HepG2 (cell line): Measurements from ENCODE around the gene SEPHS2. TPM values are rescaled to one million over a fixed set of nuclear protein-coding genes. Genes with fewer than 3 reads are reported as not detected.

ENCODE experiments used
- ATAC-seq: fragments of 200-7000 bp; cut with Tn5 transposase; 3 replicates; pipeline ENCODE4 v1.9.1; 2020; ENCODE audit warnings: mild to moderate bottlenecking, moderate library complexity
- BruUV-seq: library from RNA; stranded (reverse); fragments of 400-500 nt; replicated peaks from 2 replicates; lab custom pipeline; 2021; lab: Mats Ljungman, UMichigan
- CTCF ChIA-PET: fragments of 300-600 bp; formaldehyde crosslinking; extraction: SDS; loops from one replicate; lab custom pipeline; 2021; ENCODE audit warnings: low total read pairs, inconsistent platforms, low intra/inter-chr PET ratio; lab: Yijun Ruan, JAX
- POLR2A ChIA-PET: fragments of 350-600 bp; sonication (Branson Sonifier 250); formaldehyde crosslinking; loops from one replicate; lab custom pipeline; 2020; ENCODE audit warnings: antibody characterized with exemption, inconsistent platforms; lab: Yijun Ruan, JAX
- DNase-seq: peaks from one replicate; pipeline ENCODE4 v3.0.0-alpha.2; 2015; ENCODE audit warnings: low spot score
- FAIRE-seq: peaks from 3 replicates; lab custom pipeline; 2011; peaks lifted over from hg19 to GRCh38; lab: Jason Lieb, UNC
- H2AFZ ChIP-seq: one replicate; pipeline ENCODE4 v1.6.1; 2011; ENCODE audit warnings: low read length, inconsistent platforms
- H3K27ac ChIP-seq: fragments of 300-600 bp; 3 replicates; pipeline ENCODE4 v1.8.0; 2011; ENCODE audit warnings: mixed run types, mild to moderate bottlenecking, mixed read lengths, low read length, inconsistent platforms; ENCODE audit not compliant: insufficient read depth; ENCODE audit errors: extremely low read length
- H3K27me3 ChIP-seq, 2 experiments: fragments of 200-600 bp in 1 of 2; 2 replicates in 1 of 2; 3 replicates in 1 of 2; pipeline versions ENCODE4 v1.6.0 to v1.8.0; 2011; ENCODE audit warnings: low read length in 2 of 2, mild to moderate bottlenecking in 2 of 2, moderate library complexity in 2 of 2, inconsistent platforms in 1 of 2; ENCODE audit not compliant: insufficient read depth in 2 of 2, control insufficient read depth in 1 of 2
- H3K36me3 ChIP-seq, 2 experiments: fragments of 200-600 bp in 1 of 2; replicated peaks in 1 of 2; 2 replicates in 1 of 2; 3 replicates in 1 of 2; pipeline versions ENCODE4 v1.5.1 to v1.8.0; 2011; ENCODE audit warnings: low read length in 2 of 2, inconsistent platforms in 1 of 2; ENCODE audit not compliant: insufficient read depth in 2 of 2, control insufficient read depth in 1 of 2
- H3K4me1 ChIP-seq: 2 replicates; pipeline ENCODE4 v1.5.1; 2012; ENCODE audit warnings: low read length, inconsistent platforms; ENCODE audit not compliant: insufficient read depth
- H3K4me2 ChIP-seq: 2 replicates; pipeline ENCODE4 v1.6.0; 2011; ENCODE audit warnings: low read depth, low read length, inconsistent platforms
- H3K4me3 ChIP-seq, 3 experiments: fragments of 200-600 bp in 1 of 3; sonication (generic), shearing (Covaris generic) in 1 of 3; replicated peaks in 1 of 3; 2 replicates each; pipeline ENCODE4 v1.5.1; 2011 to 2016; ENCODE audit warnings: low read length in 3 of 3, inconsistent platforms in 2 of 3, low read depth in 2 of 3, mild to moderate bottlenecking in 2 of 3, control low read depth in 1 of 3, mixed read lengths in 1 of 3; ENCODE audit not compliant: insufficient read depth in 1 of 3
- H3K79me2 ChIP-seq: one replicate; pipeline ENCODE4 v1.6.1; 2011; ENCODE audit warnings: low read length, inconsistent platforms; ENCODE audit not compliant: insufficient read depth
- H3K9ac ChIP-seq: 2 replicates; pipeline ENCODE4 v1.6.0; 2011; ENCODE audit warnings: mild to moderate bottlenecking, low read depth, low read length, inconsistent platforms; ENCODE audit not compliant: insufficient read depth
- H3K9me3 ChIP-seq: 2 replicates; pipeline ENCODE4 v1.5.1; 2012; ENCODE audit warnings: mild to moderate bottlenecking, low read length
- H4K20me1 ChIP-seq: 2 replicates; pipeline ENCODE4 v1.6.0; 2011; ENCODE audit warnings: inconsistent platforms, mild to moderate bottlenecking, low read length, moderate library complexity; ENCODE audit not compliant: insufficient read depth
- RBM39 ChIP-seq: fragments of 200-400 bp; formaldehyde crosslinking; IDR thresholded peaks from one replicate; pipeline ENCODE4 v1.6.1; 2018; ENCODE audit warnings: antibody characterized with exemption, mild to moderate bottlenecking, low read depth, low read length; ENCODE audit not compliant: poor library complexity, severe bottlenecking
- RFX5 ChIP-seq: IDR thresholded peaks from 2 replicates; pipeline ENCODE4 v1.6.1; 2011; ENCODE audit warnings: low read depth, low read length, improper control_type of control experiment
- ZFP82 ChIP-seq: sonication (generic); formaldehyde crosslinking; IDR thresholded peaks from 2 replicates; pipeline ENCODE4 v1.5.1; 2020; ENCODE audit warnings: mild to moderate bottlenecking, missing genetic modification reagents, borderline replicate concordance
- ZNF354B ChIP-seq: sonication (generic); formaldehyde crosslinking; IDR thresholded peaks from 2 replicates; pipeline ENCODE4 v1.8.0; 2022; ENCODE audit warnings: mild to moderate bottlenecking, missing genetic modification reagents
- ZNF761 ChIP-seq: sonication (generic); formaldehyde crosslinking; conservative IDR thresholded peaks from 2 replicates; pipeline ENCODE4 v1.4.0; 2020; ENCODE audit warnings: mild to moderate bottlenecking, missing genetic modification reagents
- WGBS: methylation state at CpG from one replicate; pipeline ENCODE4 v1.1.6; 2017; ENCODE audit warnings: low lambda C conversion rate; 5-methylcytosine and 5-hydroxymethylcytosine counted together
- in situ Hi-C: cut with HindIII; loops from 2 replicates; pipeline ENCODE4 v1.10.0; 2017; ENCODE audit warnings: low pct_unique_long_range_greater_than_20kb; ENCODE audit not compliant: extremely low pct_ligation_motif_present
- intact Hi-C: fragments of 100-400 bp; cut with micrococcal nuclease; formaldehyde crosslinking; loops from one replicate; pipeline ENCODE4 v1.10.0; 2022; ENCODE audit not compliant: unreplicated experiment
- polyA plus RNA-seq, 8 experiments: library from polyadenylated mRNA; depleted of rRNA in 3 of 8; stranded (reverse) in 7 of 8; unstranded in 1 of 8; fragments of >200 nt; fragmentation: Illumina TruSeq in 4 of 8; extraction: Trizol in 4 of 8; gene quantifications; 2 replicates each; pipeline versions ENCODE4 v1.2.1 to v1.2.3, GENCODE V29; 2011 to 2016; ENCODE audit warnings: low read depth in 4 of 8, missing spikeins in 1 of 8, mixed read lengths in 1 of 8; ENCODE audit not compliant: insufficient read depth in 1 of 8
- total RNA-seq, 5 experiments: library from RNA; depleted of rRNA; stranded (reverse); fragments of >200 nt; fragmentation: Illumina TruSeq; extraction: Trizol; gene quantifications; 2 replicates each; pipeline ENCODE4 v1.2.3, GENCODE V29; 2016; ENCODE audit warnings: low read depth in 1 of 5
- TF ChIP-seq, protein P1 (sequence below): sonication (generic); formaldehyde crosslinking; conservative IDR thresholded peaks from 2 replicates; pipeline ENCODE4 v1.4.0; 2020; ENCODE audit warnings: missing genetic modification reagents
- TF ChIP-seq, protein P2 (sequence below): IDR thresholded peaks from 2 replicates; pipeline ENCODE4 v1.6.1; 2018; ENCODE audit warnings: missing genetic modification reagents
- TF ChIP-seq, protein P3 (sequence below): IDR thresholded peaks from 2 replicates; pipeline ENCODE4 v1.6.1; 2012; ENCODE audit warnings: inconsistent platforms
- TF ChIP-seq, protein P4 (sequence below): sonication (generic); formaldehyde crosslinking; IDR thresholded peaks from 2 replicates; pipeline ENCODE4 v1.4.0; 2020; ENCODE audit warnings: missing genetic modification reagents, borderline replicate concordance
- TF ChIP-seq, protein P5 (sequence below): sonication (generic); formaldehyde crosslinking; IDR thresholded peaks from 2 replicates; pipeline ENCODE4 v1.5.1; 2020; ENCODE audit warnings: mild to moderate bottlenecking, missing genetic modification reagents

Gene SEPHS2
- total and polyA plus RNA-seq, 2 of the 13 experiments (the other 11 are each of a cell fraction or from before 2014, with no cell fraction given) = 20.7 to 127 TPM

DNA sequence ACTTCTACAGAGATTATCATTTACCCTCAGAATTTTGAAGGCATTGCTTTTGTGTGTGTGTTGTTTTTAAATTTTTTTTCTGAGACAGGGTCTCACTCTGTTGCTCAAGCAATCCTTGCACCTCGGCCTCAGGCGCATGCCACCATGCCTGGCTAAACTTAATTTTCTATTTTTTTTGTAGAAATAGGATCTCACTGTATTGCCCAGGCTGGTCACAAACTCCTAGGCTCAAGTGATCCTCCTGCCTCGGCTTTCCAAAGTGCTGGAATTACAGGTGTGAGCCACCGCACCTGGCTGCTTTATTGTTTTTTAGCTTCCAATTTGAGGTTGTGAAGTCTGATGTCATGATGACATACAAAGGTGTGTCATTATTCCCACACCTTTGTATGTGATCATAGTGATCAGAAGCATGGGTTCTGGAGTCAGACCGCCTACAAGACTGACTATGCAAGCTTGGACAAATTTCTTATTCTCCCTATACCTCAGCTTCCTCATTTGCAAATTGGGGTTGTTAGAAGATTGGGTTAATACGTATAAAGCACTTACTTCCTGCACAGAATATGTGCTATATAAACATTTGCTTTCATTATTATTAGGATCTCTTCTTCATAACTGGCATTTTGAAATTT, 5.8 kb downstream of the SEPHS2 start (continued):
- TF ChIP-seq, protein P1, sequence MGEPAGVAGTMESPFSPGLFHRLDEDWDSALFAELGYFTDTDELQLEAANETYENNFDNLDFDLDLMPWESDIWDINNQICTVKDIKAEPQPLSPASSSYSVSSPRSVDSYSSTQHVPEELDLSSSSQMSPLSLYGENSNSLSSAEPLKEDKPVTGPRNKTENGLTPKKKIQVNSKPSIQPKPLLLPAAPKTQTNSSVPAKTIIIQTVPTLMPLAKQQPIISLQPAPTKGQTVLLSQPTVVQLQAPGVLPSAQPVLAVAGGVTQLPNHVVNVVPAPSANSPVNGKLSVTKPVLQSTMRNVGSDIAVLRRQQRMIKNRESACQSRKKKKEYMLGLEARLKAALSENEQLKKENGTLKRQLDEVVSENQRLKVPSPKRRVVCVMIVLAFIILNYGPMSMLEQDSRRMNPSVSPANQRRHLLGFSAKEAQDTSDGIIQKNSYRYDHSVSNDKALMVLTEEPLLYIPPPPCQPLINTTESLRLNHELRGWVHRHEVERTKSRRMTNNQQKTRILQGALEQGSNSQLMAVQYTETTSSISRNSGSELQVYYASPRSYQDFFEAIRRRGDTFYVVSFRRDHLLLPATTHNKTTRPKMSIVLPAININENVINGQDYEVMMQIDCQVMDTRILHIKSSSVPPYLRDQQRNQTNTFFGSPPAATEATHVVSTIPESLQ (CRISPR knock-in tag) = no peak
- TF ChIP-seq, protein P2, sequence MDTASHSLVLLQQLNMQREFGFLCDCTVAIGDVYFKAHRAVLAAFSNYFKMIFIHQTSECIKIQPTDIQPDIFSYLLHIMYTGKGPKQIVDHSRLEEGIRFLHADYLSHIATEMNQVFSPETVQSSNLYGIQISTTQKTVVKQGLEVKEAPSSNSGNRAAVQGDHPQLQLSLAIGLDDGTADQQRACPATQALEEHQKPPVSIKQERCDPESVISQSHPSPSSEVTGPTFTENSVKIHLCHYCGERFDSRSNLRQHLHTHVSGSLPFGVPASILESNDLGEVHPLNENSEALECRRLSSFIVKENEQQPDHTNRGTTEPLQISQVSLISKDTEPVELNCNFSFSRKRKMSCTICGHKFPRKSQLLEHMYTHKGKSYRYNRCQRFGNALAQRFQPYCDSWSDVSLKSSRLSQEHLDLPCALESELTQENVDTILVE (CRISPR knock-in tag) = no peak

DNA sequence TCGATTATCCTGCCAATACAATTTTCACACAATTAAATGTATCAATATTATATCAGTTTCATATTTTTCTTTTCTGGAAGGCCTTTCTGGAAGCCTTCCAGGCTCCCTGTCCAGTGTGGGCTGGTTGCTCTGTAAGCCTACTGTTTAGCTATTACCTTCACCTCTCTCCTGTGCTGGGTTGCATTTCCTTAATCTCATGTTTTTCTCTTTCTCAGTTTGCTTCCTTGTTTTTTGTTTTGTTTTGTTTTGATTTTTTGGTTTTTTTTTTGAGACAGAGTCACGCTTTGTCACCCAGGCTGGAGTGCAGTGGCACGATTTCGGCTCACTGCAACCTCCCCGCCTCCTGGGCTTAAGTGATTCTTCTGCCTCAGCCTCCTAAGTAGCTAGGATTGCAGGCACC, 6.8 kb downstream of the SEPHS2 start:
- H3K27me3 ChIP-seq = peaks cover 0 to 5% of the 10 kb centered on the region in 2 experiments; a peak in 2 of 5 replicates
- H4K20me1 ChIP-seq = peaks cover 9% of the 10 kb centered on the region
- no TSS peak for BruUV-seq
- intact Hi-C loops = no loop called here
- H3K9me3 ChIP-seq = no peaks in the 10 kb centered on the region
- in situ Hi-C loops = loop anchor here (10.0 kb wide), 1 partner anchor 166 kb away; no protein-coding TSS in a partner anchor
- no peaks in the 10 kb centered on the region for H3K36me3 ChIP-seq
- FAIRE-seq = no peak
- no peak overlapping the region for H2AFZ ChIP-seq
- DNase-seq = no peak
- no peak overlapping the region for H3K27ac ChIP-seq
- H3K4me3 ChIP-seq = no peak overlapping the region
- ChIA-PET POLR2A (interaction anchor here (0.7 to 1.5 kb wide), 2 partner anchors 37 to 358 kb away, joined by 3 to 4 read pairs; no protein-coding TSS in a partner anchor), CTCF (no interaction called here)
- no peak for ATAC-seq
- peaks cover 78% of the 10 kb centered on the region for H3K4me1 ChIP-seq
- peaks cover 9% of the 10 kb centered on the region for H3K79me2 ChIP-seq
- WGBS = 88% methylated on average over 5 of the region's 5 CpGs
- no peak overlapping the region for H3K4me2 ChIP-seq
- no peak overlapping the region for H3K9ac ChIP-seq
- no peak for TF ChIP-seq ZNF761 (CRISPR knock-in tag)
- TF ChIP-seq, protein P3, sequence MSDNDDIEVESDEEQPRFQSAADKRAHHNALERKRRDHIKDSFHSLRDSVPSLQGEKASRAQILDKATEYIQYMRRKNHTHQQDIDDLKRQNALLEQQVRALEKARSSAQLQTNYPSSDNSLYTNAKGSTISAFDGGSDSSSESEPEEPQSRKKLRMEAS = no peak
- no peak for TF ChIP-seq ZFP82 (CRISPR knock-in tag)
- TF ChIP-seq, protein P4, sequence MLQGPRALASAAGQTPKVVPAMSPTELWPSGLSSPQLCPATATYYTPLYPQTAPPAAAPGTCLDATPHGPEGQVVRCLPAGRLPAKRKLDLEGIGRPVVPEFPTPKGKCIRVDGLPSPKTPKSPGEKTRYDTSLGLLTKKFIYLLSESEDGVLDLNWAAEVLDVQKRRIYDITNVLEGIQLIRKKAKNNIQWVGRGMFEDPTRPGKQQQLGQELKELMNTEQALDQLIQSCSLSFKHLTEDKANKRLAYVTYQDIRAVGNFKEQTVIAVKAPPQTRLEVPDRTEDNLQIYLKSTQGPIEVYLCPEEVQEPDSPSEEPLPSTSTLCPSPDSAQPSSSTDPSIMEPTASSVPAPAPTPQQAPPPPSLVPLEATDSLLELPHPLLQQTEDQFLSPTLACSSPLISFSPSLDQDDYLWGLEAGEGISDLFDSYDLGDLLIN (CRISPR knock-in tag) = no peak
- TF ChIP-seq RFX5 = no peak
- TF ChIP-seq RBM39 = no peak
- no peak for TF ChIP-seq ZNF354B (CRISPR knock-in tag)
- TF ChIP-seq, protein P5, sequence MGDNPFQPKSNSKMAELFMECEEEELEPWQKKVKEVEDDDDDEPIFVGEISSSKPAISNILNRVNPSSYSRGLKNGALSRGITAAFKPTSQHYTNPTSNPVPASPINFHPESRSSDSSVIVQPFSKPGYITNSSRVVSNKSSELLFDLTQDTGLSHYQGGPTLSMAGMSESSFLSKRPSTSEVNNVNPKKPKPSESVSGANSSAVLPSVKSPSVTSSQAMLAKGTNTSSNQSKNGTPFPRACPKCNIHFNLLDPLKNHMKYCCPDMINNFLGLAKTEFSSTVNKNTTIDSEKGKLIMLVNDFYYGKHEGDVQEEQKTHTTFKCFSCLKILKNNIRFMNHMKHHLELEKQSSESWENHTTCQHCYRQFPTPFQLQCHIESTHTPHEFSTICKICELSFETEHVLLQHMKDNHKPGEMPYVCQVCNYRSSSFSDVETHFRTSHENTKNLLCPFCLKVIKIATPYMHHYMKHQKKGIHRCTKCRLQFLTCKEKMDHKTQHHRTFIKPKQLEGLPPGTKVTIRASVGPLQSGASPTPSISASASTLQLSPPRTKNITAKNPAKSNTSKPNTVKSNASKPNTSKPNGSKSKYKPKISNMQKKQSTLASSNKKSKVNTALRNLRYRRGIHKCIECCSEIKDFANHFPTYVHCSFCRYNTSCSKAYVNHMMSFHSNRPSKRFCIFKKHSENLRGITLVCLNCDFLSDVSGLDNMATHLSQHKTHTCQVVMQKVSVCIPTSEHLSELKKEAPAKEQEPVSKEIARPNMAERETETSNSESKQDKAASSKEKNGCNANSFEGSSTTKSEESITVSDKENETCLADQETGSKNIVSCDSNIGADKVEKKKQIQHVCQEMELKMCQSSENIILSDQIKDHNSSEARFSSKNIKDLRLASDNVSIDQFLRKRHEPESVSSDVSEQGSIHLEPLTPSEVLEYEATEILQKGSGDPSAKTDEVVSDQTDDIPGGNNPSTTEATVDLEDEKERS (CRISPR knock-in tag) = no peak
